Uterus (tissue), 2 donors: ENCODE measurements around the gene BCO1.

Experiments used
- CTCF ChIP-seq, 4 experiments: fragments of 200-600 bp in 2 of 4; fragments of 450-650 bp in 2 of 4; sonication (generic) in 2 of 4; IDR thresholded peaks; one replicate each; pipeline ENCODE4 v1.5.1; 2016 to 2019; ENCODE audit warnings: antibody characterized with exemption in 4 of 4, mild to moderate bottlenecking in 2 of 4, moderate library complexity in 1 of 4
- POLR2A ChIP-seq, 2 donors: fragments of 450-650 bp; IDR thresholded peaks; one replicate each; pipeline ENCODE4 v1.6.1; 2016; ENCODE audit warnings: antibody characterized with exemption in 2 of 2, mild to moderate bottlenecking in 1 of 2, moderate library complexity in 1 of 2

GRCh38 chr16:81220349-81220748 lies 18.1 kb upstream of the BCO1 start:
- no peak for TF ChIP-seq CTCF (IDR thresholded peaks at IDR 0.05)
- TF ChIP-seq POLR2A (IDR thresholded peaks at IDR 0.05), result no peak
